ENCODE results near the gene SFXN3. TPM values are rescaled to one million over a fixed set of nuclear protein-coding genes. Genes with fewer than 3 reads are reported as not detected.

The SFXN3 gene
- total RNA-seq, 4 donors from 2014 or later, result 3.9 to 30.7 (median 9.4) TPM

- intact Hi-C loops (cut with DNase I), result no loop called here
- H3K4me3 ChIP-seq, result no peak overlapping the region
- no peak for TF ChIP-seq POLR2A (IDR thresholded peaks at IDR 0.05)
- TF ChIP-seq, protein P1, sequence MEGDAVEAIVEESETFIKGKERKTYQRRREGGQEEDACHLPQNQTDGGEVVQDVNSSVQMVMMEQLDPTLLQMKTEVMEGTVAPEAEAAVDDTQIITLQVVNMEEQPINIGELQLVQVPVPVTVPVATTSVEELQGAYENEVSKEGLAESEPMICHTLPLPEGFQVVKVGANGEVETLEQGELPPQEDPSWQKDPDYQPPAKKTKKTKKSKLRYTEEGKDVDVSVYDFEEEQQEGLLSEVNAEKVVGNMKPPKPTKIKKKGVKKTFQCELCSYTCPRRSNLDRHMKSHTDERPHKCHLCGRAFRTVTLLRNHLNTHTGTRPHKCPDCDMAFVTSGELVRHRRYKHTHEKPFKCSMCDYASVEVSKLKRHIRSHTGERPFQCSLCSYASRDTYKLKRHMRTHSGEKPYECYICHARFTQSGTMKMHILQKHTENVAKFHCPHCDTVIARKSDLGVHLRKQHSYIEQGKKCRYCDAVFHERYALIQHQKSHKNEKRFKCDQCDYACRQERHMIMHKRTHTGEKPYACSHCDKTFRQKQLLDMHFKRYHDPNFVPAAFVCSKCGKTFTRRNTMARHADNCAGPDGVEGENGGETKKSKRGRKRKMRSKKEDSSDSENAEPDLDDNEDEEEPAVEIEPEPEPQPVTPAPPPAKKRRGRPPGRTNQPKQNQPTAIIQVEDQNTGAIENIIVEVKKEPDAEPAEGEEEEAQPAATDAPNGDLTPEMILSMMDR (IDR thresholded peaks at IDR 0.05), result peak; percentile 55 to 85 (median 80)
- peak overlapping the region in 2 of 4 donors; percentile 87 to 89 for H3K27ac ChIP-seq
- peaks cover 10 to 27% (median 15%) of the 10 kb centered on the region in 3 donors for H3K4me1 ChIP-seq
- no peak for DNase-seq
- no peaks in the 10 kb centered on the region for H3K9me3 ChIP-seq
- 4 to 21% methylated on average over 3 to 5 of the region's 6 CpGs for WGBS, 2 donors
- H3K27me3 ChIP-seq, result peaks cover 0 to 10% (median 0%) of the 10 kb centered on the region in 4 donors
- peaks cover 3 to 41% (median 24%) of the 10 kb centered on the region in 3 donors for H3K36me3 ChIP-seq
These were observed 10.3 kb downstream of the SFXN3 start for GRCh38 chr10:101041252-101041761.

DNA sequence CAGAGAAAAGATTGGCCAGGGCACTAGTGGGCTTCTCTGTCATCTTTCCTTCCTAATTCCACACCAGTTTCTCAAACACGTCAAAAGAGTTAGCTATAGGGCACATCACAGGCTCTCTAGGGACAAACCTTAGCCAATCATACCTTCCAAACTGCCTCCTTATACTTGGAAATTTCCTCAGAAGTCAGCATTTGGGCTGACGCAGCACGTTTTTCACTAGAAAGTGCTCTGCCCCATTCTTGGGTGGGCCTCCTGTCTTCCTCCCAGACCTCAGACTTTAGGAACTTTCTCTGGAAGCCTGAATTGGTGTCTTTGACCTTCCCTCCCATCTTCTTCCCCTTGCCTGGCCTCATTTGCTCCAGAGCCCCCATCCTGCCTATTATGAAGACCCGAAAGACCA, 11.1 kb downstream of the SFXN3 start:
- no peak for DNase-seq
- TF ChIP-seq, protein P1 (IDR thresholded peaks at IDR 0.05), result no peak
- no peak for TF ChIP-seq POLR2A (IDR thresholded peaks at IDR 0.05)
- Histone ChIP-seq H3K4me1 (peaks cover 10 to 31% (median 15%) of the 10 kb centered on the region in 3 donors), H3K27ac (peak overlapping the region; percentile 84 to 93 (median 88)), H3K9me3 (no peaks in the 10 kb centered on the region), H3K36me3 (peaks cover 0 to 33% (median 17%) of the 10 kb centered on the region in 3 donors), H3K4me3 (peak overlapping the region; percentile 35 to 61 (median 55)), H3K27me3 (peaks cover 0 to 18% (median under 1%) of the 10 kb centered on the region in 4 donors)
- intact Hi-C loops (cut with DNase I), result no loop called here
- WGBS, 2 donors, result 50 to 52% methylated on average over 4 of the region's 4 CpGs

GRCh38 chr10:101042667-101043362, 11.8 kb downstream of the SFXN3 start:
- peaks cover 0 to 26% (median 10%) of the 10 kb centered on the region in 3 donors for H3K36me3 ChIP-seq
- intact Hi-C loops (cut with DNase I), result no loop called here
- H3K4me1 ChIP-seq, result peaks cover 10 to 38% (median 15%) of the 10 kb centered on the region in 3 donors
- peak overlapping the region; percentile 35 to 61 (median 55) for H3K4me3 ChIP-seq
- peak; percentile 80 for DNase-seq
- peak overlapping the region; percentile 84 to 93 (median 88) for H3K27ac ChIP-seq
- peaks cover 0 to 25% (median 6%) of the 10 kb centered on the region in 4 donors for H3K27me3 ChIP-seq
- WGBS, 2 donors, result 1 to 3% methylated on average over 34 to 36 of the region's 40 CpGs
- TF ChIP-seq, protein P1 (IDR thresholded peaks at IDR 0.05), result peak in 1 of 6 experiments; percentile 5
- no peak for TF ChIP-seq POLR2A (IDR thresholded peaks at IDR 0.05)
- H3K9me3 ChIP-seq, result no peaks in the 10 kb centered on the region

DNA sequence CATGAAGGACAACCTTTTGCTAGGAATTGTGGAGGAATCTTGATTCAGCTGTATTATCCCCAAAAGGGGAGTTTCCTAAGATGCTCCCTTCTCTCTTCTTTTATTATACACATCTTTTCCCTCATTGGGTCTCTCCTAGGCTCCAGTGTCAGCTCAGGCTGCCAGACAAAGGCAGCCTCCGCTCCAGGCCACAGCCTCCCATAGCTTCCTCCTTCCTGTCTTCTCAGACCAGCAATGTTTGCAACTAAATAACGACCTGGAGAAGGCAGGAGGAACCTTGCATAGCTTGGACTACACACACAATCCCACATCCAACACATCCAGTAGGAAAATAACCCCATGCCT, 12.3 kb downstream of the SFXN3 start:
- H3K4me3 ChIP-seq, result peak overlapping the region; percentile 35 to 61 (median 55)
- TF ChIP-seq POLR2A (IDR thresholded peaks at IDR 0.05), result no peak
- TF ChIP-seq, protein P1 (IDR thresholded peaks at IDR 0.05), result no peak
- DNase-seq, result no peak
- H3K9me3 ChIP-seq, result no peaks in the 10 kb centered on the region
- H3K27ac ChIP-seq, result peak overlapping the region; percentile 84 to 93 (median 88)
- H3K27me3 ChIP-seq, result peaks cover 0 to 31% (median 11%) of the 10 kb centered on the region in 4 donors
- intact Hi-C loops (cut with DNase I), result no loop called here
- 13 to 23% methylated on average over 2 of the region's 2 CpGs for WGBS, 2 donors
- peaks cover 10 to 43% (median 19%) of the 10 kb centered on the region in 3 donors for H3K4me1 ChIP-seq
- peaks cover 0 to 21% (median 5%) of the 10 kb centered on the region in 3 donors for H3K36me3 ChIP-seq

GRCh38 chr10:101044117-101044516, 13.1 kb downstream of the SFXN3 start:
- Histone ChIP-seq H3K4me3 (no peak overlapping the region), H3K36me3 (peaks cover 0 to 13% (median 3%) of the 10 kb centered on the region in 3 donors), H3K9me3 (no peaks in the 10 kb centered on the region), H3K4me1 (peaks cover 10 to 51% (median 21%) of the 10 kb centered on the region in 3 donors), H3K27ac (no peak overlapping the region), H3K27me3 (peaks cover 0 to 38% (median 14%) of the 10 kb centered on the region in 4 donors)
- DNase-seq, result no peak
- no peak for TF ChIP-seq POLR2A (IDR thresholded peaks at IDR 0.05)
- TF ChIP-seq, protein P1 (IDR thresholded peaks at IDR 0.05), result no peak
- 88% methylated on average over 2 of the region's 2 CpGs for WGBS, 2 donors
- intact Hi-C loops (cut with DNase I), result no loop called here

All from esophagus squamous epithelium (tissue), 5 donors.